HepG2 (cell line): ENCODE results near the gene TBC1D22A. TPM values are rescaled to one million over a fixed set of nuclear protein-coding genes. Genes with fewer than 3 reads are reported as not detected.

Source experiments
- ATAC-seq: fragments of 200-7000 bp; cut with Tn5 transposase; 3 replicates; pipeline ENCODE4 v1.9.1; 2020; ENCODE audit warnings: mild to moderate bottlenecking, moderate library complexity
- BruUV-seq: library from RNA; stranded (reverse); fragments of 400-500 nt; replicated peaks from 2 replicates; lab custom pipeline; 2021; lab: Mats Ljungman, UMichigan
- CTCF ChIA-PET: fragments of 300-600 bp; formaldehyde crosslinking; extraction: SDS; loops from one replicate; lab custom pipeline; 2021; ENCODE audit warnings: low total read pairs, inconsistent platforms, low intra/inter-chr PET ratio; lab: Yijun Ruan, JAX
- POLR2A ChIA-PET: fragments of 350-600 bp; sonication (Branson Sonifier 250); formaldehyde crosslinking; loops from one replicate; lab custom pipeline; 2020; ENCODE audit warnings: antibody characterized with exemption, inconsistent platforms; lab: Yijun Ruan, JAX
- DNase-seq: peaks from one replicate; pipeline ENCODE4 v3.0.0-alpha.2; 2015; ENCODE audit warnings: low spot score
- FAIRE-seq: peaks from 3 replicates; lab custom pipeline; 2011; peaks lifted over from hg19 to GRCh38; lab: Jason Lieb, UNC
- H2AFZ ChIP-seq: one replicate; pipeline ENCODE4 v1.6.1; 2011; ENCODE audit warnings: low read length, inconsistent platforms
- H3K27ac ChIP-seq: fragments of 300-600 bp; 3 replicates; pipeline ENCODE4 v1.8.0; 2011; ENCODE audit warnings: mixed run types, mild to moderate bottlenecking, mixed read lengths, low read length, inconsistent platforms; ENCODE audit not compliant: insufficient read depth; ENCODE audit errors: extremely low read length
- H3K27me3 ChIP-seq, 2 experiments: fragments of 200-600 bp in 1 of 2; 2 replicates in 1 of 2; 3 replicates in 1 of 2; pipeline versions ENCODE4 v1.6.0 to v1.8.0; 2011; ENCODE audit warnings: low read length in 2 of 2, mild to moderate bottlenecking in 2 of 2, moderate library complexity in 2 of 2, inconsistent platforms in 1 of 2; ENCODE audit not compliant: insufficient read depth in 2 of 2, control insufficient read depth in 1 of 2
- H3K36me3 ChIP-seq, 2 experiments: fragments of 200-600 bp in 1 of 2; replicated peaks in 1 of 2; 2 replicates in 1 of 2; 3 replicates in 1 of 2; pipeline versions ENCODE4 v1.5.1 to v1.8.0; 2011; ENCODE audit warnings: low read length in 2 of 2, inconsistent platforms in 1 of 2; ENCODE audit not compliant: insufficient read depth in 2 of 2, control insufficient read depth in 1 of 2
- H3K4me1 ChIP-seq: 2 replicates; pipeline ENCODE4 v1.5.1; 2012; ENCODE audit warnings: low read length, inconsistent platforms; ENCODE audit not compliant: insufficient read depth
- H3K4me2 ChIP-seq: 2 replicates; pipeline ENCODE4 v1.6.0; 2011; ENCODE audit warnings: low read depth, low read length, inconsistent platforms
- H3K4me3 ChIP-seq, 3 experiments: fragments of 200-600 bp in 1 of 3; sonication (generic), shearing (Covaris generic) in 1 of 3; replicated peaks in 1 of 3; 2 replicates each; pipeline ENCODE4 v1.5.1; 2011 to 2016; ENCODE audit warnings: low read length in 3 of 3, inconsistent platforms in 2 of 3, low read depth in 2 of 3, mild to moderate bottlenecking in 2 of 3, control low read depth in 1 of 3, mixed read lengths in 1 of 3; ENCODE audit not compliant: insufficient read depth in 1 of 3
- H3K79me2 ChIP-seq: one replicate; pipeline ENCODE4 v1.6.1; 2011; ENCODE audit warnings: low read length, inconsistent platforms; ENCODE audit not compliant: insufficient read depth
- H3K9ac ChIP-seq: 2 replicates; pipeline ENCODE4 v1.6.0; 2011; ENCODE audit warnings: mild to moderate bottlenecking, low read depth, low read length, inconsistent platforms; ENCODE audit not compliant: insufficient read depth
- H3K9me3 ChIP-seq: 2 replicates; pipeline ENCODE4 v1.5.1; 2012; ENCODE audit warnings: mild to moderate bottlenecking, low read length
- H4K20me1 ChIP-seq: 2 replicates; pipeline ENCODE4 v1.6.0; 2011; ENCODE audit warnings: inconsistent platforms, mild to moderate bottlenecking, low read length, moderate library complexity; ENCODE audit not compliant: insufficient read depth
- FOXJ3 ChIP-seq: sonication (generic); formaldehyde crosslinking; IDR thresholded peaks from 2 replicates; pipeline ENCODE4 v1.4.0; 2020; ENCODE audit warnings: missing genetic modification reagents, mild to moderate bottlenecking, borderline replicate concordance
- GTF3A ChIP-seq: sonication (generic); formaldehyde crosslinking; conservative IDR thresholded peaks from 2 replicates; pipeline ENCODE4 v1.4.0; 2020; ENCODE audit warnings: mild to moderate bottlenecking, missing genetic modification reagents
- IKZF1 ChIP-seq: fragments of 450-650 bp; IDR thresholded peaks from 2 replicates; pipeline ENCODE4 v1.7.1; 2016
- MZF1 ChIP-seq: sonication (generic); formaldehyde crosslinking; IDR thresholded peaks from 2 replicates; pipeline ENCODE4 v1.8.1; 2023; ENCODE audit warnings: mild to moderate bottlenecking, missing genetic modification reagents, borderline replicate concordance
- PHF21A ChIP-seq: sonication (generic); formaldehyde crosslinking; IDR thresholded peaks from 2 replicates; pipeline ENCODE4 v1.5.0; 2020; ENCODE audit warnings: mild to moderate bottlenecking, missing genetic modification reagents
- POLR2AphosphoS5 ChIP-seq: IDR thresholded peaks from 2 replicates; pipeline ENCODE4 v1.6.1; 2012; ENCODE audit warnings: low read depth, low read length
- SATB2 ChIP-seq: sonication (generic); formaldehyde crosslinking; IDR thresholded peaks from 2 replicates; pipeline ENCODE4 v1.5.0; 2020; ENCODE audit warnings: missing genetic modification reagents
- ZFAT ChIP-seq: sonication (generic); formaldehyde crosslinking; conservative IDR thresholded peaks from 2 replicates; pipeline ENCODE4 v1.8.1; 2023; ENCODE audit warnings: missing genetic modification reagents, inconsistent platforms
- ZNF44 ChIP-seq: sonication (generic); formaldehyde crosslinking; IDR thresholded peaks from 2 replicates; pipeline ENCODE4 v1.5.1; 2020; ENCODE audit warnings: mild to moderate bottlenecking, missing genetic modification reagents
- ZNF768 ChIP-seq: sonication (generic); formaldehyde crosslinking; IDR thresholded peaks from 2 replicates; pipeline ENCODE4 v1.4.0; 2020; ENCODE audit warnings: missing genetic modification reagents
- WGBS: methylation state at CpG from one replicate; pipeline ENCODE4 v1.1.6; 2017; ENCODE audit warnings: low lambda C conversion rate; 5-methylcytosine and 5-hydroxymethylcytosine counted together
- in situ Hi-C: cut with HindIII; loops from 2 replicates; pipeline ENCODE4 v1.10.0; 2017; ENCODE audit warnings: low pct_unique_long_range_greater_than_20kb; ENCODE audit not compliant: extremely low pct_ligation_motif_present
- intact Hi-C: fragments of 100-400 bp; cut with micrococcal nuclease; formaldehyde crosslinking; loops from one replicate; pipeline ENCODE4 v1.10.0; 2022; ENCODE audit not compliant: unreplicated experiment
- polyA plus RNA-seq, 8 experiments: library from polyadenylated mRNA; depleted of rRNA in 3 of 8; stranded (reverse) in 7 of 8; unstranded in 1 of 8; fragments of >200 nt; fragmentation: Illumina TruSeq in 4 of 8; extraction: Trizol in 4 of 8; gene quantifications; 2 replicates each; pipeline versions ENCODE4 v1.2.1 to v1.2.3, GENCODE V29; 2011 to 2016; ENCODE audit warnings: low read depth in 4 of 8, missing spikeins in 1 of 8, mixed read lengths in 1 of 8; ENCODE audit not compliant: insufficient read depth in 1 of 8
- total RNA-seq, 5 experiments: library from RNA; depleted of rRNA; stranded (reverse); fragments of >200 nt; fragmentation: Illumina TruSeq; extraction: Trizol; gene quantifications; 2 replicates each; pipeline ENCODE4 v1.2.3, GENCODE V29; 2016; ENCODE audit warnings: low read depth in 1 of 5
- TF ChIP-seq, protein P1 (sequence below): IDR thresholded peaks from 2 replicates; pipeline ENCODE4 v1.6.1; 2012; ENCODE audit warnings: low read depth, low read length, improper control_type of control experiment
- TF ChIP-seq, protein P2 (sequence below): sonication (generic); formaldehyde crosslinking; IDR thresholded peaks from 2 replicates; pipeline ENCODE4 v1.4.0; 2020; ENCODE audit warnings: mild to moderate bottlenecking, missing genetic modification reagents
- TF ChIP-seq, protein P3 (sequence below): sonication (generic); formaldehyde crosslinking; IDR thresholded peaks from 2 replicates; pipeline ENCODE4 v1.4.0; 2020; ENCODE audit warnings: missing genetic modification reagents; ENCODE audit errors: not compliant biosample characterization
- TF ChIP-seq, protein P4 (sequence below): IDR thresholded peaks from 2 replicates; pipeline ENCODE4 v1.6.1; 2016; ENCODE audit warnings: missing biosample characterization, missing genetic modification reagents, low read depth

TBC1D22A gene
- total and polyA plus RNA-seq, 2 of the 13 experiments (the other 11 are each of a cell fraction or from before 2014, with no cell fraction given), result 17.3 to 18.0 TPM

DNA sequence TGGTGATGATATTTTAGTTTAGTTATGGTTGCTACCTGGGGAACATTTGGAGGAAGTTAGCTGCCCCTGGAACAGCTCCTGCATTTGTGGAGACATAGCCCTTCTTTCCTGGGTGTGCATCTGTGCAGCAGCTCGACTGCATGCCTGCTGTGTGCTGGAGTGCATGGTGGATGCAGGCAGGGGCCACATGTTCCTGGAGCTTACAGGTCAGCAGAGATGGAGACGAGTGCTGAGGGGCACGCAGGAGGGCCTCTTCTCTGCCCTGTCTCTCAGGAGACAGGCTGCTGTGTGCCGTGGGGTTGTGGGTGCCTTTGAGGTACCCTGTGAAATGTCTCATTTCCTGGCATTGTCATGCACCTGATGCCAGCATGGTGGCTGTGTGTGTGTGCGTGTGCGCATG is 87.5 kb downstream of the TBC1D22A start (continued):
- TF ChIP-seq, protein P1, sequence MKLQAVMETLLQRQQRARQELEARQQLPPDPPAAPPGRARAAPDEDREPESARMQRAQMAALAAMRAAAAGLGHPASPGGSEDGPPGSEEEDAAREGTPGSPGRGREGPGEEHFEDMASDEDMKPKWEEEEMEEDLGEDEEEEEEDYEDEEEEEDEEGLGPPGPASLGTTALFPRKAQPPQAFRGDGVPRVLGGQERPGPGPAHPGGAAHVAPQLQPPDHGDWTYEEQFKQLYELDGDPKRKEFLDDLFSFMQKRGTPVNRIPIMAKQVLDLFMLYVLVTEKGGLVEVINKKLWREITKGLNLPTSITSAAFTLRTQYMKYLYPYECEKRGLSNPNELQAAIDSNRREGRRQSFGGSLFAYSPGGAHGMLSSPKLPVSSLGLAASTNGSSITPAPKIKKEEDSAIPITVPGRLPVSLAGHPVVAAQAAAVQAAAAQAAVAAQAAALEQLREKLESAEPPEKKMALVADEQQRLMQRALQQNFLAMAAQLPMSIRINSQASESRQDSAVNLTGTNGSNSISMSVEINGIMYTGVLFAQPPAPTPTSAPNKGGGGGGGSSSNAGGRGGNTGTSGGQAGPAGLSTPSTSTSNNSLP, result no peak
- TF ChIP-seq POLR2AphosphoS5, result no peak

DNA sequence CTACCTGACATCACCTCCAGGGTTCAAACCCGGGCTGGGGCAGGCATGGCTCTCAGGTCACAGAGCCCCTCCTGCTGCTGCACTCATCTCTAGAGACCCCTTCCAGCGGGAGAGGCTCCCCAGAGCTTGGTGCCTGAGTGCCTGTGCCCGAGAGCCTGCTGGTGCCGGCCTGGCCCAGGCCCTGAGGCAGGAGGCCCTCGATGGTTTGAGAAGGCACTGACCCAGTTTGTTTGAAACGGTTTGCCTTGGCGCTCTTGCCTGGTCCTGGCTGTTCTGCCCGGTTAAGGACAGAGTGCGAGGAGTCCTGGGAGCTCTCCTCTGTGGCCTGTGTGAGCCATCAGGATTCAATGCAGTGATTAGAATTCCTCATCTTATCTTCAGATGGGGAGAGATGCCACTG is 88.9 kb downstream of the TBC1D22A start:
- Histone ChIP-seq H2AFZ (no peak overlapping the region), H3K4me3 (no peak overlapping the region), H3K27ac (no peak overlapping the region), H3K36me3 (peaks cover 4 to 21% of the 10 kb centered on the region in 2 experiments; a peak in 3 of 5 replicates), H3K27me3 (no peaks in the 10 kb centered on the region), H4K20me1 (no peaks in the 10 kb centered on the region; the same call in 1 of the 2 replicates), H3K4me1 (no peaks in the 10 kb centered on the region), H3K9ac (no peak overlapping the region), H3K79me2 (peaks cover 4% of the 10 kb centered on the region), H3K9me3 (no peaks in the 10 kb centered on the region), H3K4me2 (no peak overlapping the region)
- ChIA-PET POLR2A (no interaction called here), CTCF (no interaction called here)
- no TSS peak for BruUV-seq
- DNase-seq, result no peak
- WGBS, result 96% methylated on average over 7 of the region's 9 CpGs
- no peak for ATAC-seq
- no peak for FAIRE-seq
- intact Hi-C loops, result no loop called here
- in situ Hi-C loops, result no loop called here
- no peak for TF ChIP-seq MZF1
- TF ChIP-seq ZNF768 (CRISPR knock-in tag), result no peak
- TF ChIP-seq, protein P2, sequence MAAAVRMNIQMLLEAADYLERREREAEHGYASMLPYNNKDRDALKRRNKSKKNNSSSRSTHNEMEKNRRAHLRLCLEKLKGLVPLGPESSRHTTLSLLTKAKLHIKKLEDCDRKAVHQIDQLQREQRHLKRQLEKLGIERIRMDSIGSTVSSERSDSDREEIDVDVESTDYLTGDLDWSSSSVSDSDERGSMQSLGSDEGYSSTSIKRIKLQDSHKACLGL (CRISPR knock-in tag), result no peak
- TF ChIP-seq SATB2 (CRISPR knock-in tag), result no peak
- TF ChIP-seq PHF21A (CRISPR knock-in tag), result no peak
- no peak for TF ChIP-seq ZNF44
- TF ChIP-seq ZFAT, result no peak
- TF ChIP-seq, protein P3, sequence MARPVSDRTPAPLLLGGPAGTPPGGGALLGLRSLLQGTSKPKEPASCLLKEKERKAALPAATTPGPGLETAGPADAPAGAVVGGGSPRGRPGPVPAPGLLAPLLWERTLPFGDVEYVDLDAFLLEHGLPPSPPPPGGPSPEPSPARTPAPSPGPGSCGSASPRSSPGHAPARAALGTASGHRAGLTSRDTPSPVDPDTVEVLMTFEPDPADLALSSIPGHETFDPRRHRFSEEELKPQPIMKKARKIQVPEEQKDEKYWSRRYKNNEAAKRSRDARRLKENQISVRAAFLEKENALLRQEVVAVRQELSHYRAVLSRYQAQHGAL (CRISPR knock-in tag), result no peak
- TF ChIP-seq, protein P4, sequence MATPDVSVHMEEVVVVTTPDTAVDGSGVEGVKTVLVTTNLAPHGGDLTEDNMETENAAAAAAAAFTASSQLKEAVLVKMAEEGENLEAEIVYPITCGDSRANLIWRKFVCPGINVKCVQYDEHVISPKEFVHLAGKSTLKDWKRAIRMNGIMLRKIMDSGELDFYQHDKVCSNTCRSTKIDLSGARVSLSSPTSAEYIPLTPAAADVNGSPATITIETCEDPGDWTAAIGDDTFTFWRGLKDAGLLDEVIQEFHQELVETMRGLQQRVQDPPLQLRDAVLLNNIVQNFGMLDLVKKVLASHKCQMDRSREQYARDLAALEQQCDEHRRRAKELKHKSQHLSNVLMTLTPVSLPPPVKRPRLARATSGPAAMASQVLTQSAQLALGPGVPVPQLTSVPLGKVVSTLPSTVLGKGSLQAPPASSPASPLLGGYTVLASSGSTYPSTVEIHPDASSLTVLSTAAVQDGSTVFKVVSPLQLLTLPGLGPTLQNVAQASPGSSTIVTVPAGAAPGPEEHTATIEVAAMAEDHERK (CRISPR knock-in tag), result no peak
- no peak for TF ChIP-seq GTF3A (CRISPR knock-in tag)
- TF ChIP-seq IKZF1, result no peak
- no peak for TF ChIP-seq FOXJ3 (CRISPR knock-in tag)
